Omental fat pad (tissue), 4 donors: Measurements from ENCODE around the gene PCBP3. TPM values are rescaled to one million over a fixed set of nuclear protein-coding genes. Genes with fewer than 3 reads are reported as not detected.

ENCODE experiments used
- ATAC-seq: fragments of 150-250 bp; one replicate; pipeline ENCODE4 v1.9.1; 2016; ENCODE audit warnings: mild to moderate bottlenecking, moderate library complexity; ENCODE audit not compliant: low FRiP score
- DNase-seq: peaks from one replicate; pipeline ENCODE4 v3.0.0-alpha.2; 2019; ENCODE audit warnings: low spot score
- CTCF ChIP-seq, 3 donors: fragments of 450-650 bp; IDR thresholded peaks; one replicate each; pipeline ENCODE4 v1.5.1; 2016 to 2017; ENCODE audit warnings: antibody characterized with exemption in 3 of 3, mild to moderate bottlenecking in 3 of 3, moderate library complexity in 2 of 3
- total RNA-seq, 4 donors: library from RNA; depleted of rRNA; stranded (reverse); fragments of >200 nt; gene quantifications; one replicate each; pipeline ENCODE4 v1.1.0, GENCODE V29; 2016

PCBP3 gene
- 10 to 100 TPM in 3 of 4 donors, 1 to 10 TPM in 1; 1.1 to 26.8 (median 14.8) TPM for total RNA-seq

- no peak for TF ChIP-seq CTCF (IDR thresholded peaks at IDR 0.05)
- ATAC-seq (peak; percentile 83), DNase-seq (peak; percentile 97)
Measured at GRCh38 chr21:45643021-45643980, at the start of gene PCBP3. Gene PCBP3, plus strand, starts transcription at chr21:45643725. Its CDS starts 206,361 bp downstream, at chr21:45850086.

- ATAC-seq: no peak
- no peak for DNase-seq
- TF ChIP-seq CTCF (IDR thresholded peaks at IDR 0.05): no peak
Measured at GRCh38 chr21:45594721-45595489, 48.6 kb upstream of the PCBP3 start.

DNA sequence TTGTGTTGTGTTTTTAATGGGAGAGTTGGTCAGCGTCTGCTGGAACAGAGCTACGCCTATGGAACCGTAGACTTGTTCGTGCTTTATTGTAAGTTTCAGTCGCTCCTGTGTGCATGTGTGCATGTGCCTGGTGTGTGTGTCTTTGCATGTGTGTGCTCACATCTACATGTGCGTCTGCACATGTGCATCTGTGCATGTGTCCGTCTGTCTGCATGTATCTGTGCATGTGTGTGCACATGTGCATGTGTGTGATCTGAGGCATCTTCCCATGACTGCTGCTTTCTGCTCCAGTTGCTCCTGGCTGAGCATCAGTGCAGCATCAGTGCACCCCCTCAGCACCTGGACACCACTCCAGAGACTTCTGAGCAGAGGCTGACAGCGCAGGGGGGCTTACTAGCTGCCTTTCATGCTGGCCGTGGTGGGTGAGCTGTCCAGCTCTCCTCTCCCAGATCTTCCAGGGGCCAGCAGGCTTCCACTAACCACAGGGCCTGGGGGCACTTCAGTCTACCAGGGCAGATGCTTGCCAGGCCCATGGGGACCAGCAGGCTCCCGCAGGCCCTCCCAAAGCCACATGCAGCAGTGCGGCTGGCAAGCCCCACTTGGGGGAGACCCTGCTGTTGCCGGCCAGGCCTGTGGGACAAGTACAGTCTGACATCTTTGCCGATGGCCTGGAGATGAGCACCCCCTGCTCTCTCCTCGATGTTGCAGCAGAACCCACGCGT is 47.8 kb upstream of the PCBP3 start:
- TF ChIP-seq CTCF (IDR thresholded peaks at IDR 0.05): no peak
- ATAC-seq (no peak), DNase-seq (no peak)

DNA sequence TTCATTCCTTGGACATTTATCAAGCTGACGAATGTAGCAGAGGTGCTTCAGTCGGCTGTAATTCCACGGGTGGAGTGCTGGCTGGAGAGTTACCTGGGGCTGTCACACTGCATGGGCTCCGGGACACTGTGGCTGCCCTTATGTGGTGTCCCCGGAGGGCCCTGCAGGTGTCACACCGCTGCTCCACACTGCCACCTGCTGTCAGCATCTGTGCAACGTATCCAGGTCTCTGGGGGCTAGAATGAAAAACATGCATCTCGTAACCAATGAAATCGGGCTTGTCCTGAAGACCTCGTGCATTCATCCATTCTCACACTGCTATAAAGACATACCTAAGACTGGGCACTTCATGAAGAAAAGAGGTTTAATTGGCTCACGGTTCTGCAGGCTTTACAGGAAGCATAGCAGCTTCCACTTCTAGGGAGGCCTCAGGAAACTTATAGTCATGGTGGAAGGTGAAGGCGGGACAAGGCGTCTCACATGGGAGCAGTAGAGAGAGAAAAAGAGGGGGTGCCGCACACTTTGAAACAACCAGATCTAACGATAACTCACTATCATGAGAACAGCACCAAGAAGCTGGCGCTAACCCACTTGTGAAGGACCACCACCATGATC is 46.7 kb upstream of the PCBP3 start:
- ATAC-seq (no peak), DNase-seq (peak; percentile 68)
- no peak for TF ChIP-seq CTCF (IDR thresholded peaks at IDR 0.05)

DNA sequence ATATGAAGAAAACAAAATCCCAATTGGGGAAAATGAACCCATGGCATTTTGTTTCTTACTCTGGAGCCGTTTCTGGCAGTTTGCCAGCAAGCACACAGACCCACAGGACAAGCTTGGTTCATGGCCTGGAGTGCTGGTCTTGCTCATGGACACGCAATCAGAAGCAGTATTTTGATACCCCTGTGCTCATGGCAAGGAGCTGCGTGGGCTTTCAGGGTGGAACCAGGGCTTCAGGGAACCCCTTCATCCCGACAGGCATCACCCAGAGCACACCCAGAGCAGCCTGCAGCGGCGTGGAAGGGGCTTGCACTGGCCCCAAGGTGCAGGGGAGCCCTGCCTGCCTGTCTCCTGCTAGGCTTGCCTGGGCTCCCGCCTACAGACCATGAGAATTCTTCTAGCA is 45.4 kb upstream of the PCBP3 start:
- ATAC-seq: no peak
- peak; percentile 12 for DNase-seq
- no peak for TF ChIP-seq CTCF (IDR thresholded peaks at IDR 0.05)

DNA sequence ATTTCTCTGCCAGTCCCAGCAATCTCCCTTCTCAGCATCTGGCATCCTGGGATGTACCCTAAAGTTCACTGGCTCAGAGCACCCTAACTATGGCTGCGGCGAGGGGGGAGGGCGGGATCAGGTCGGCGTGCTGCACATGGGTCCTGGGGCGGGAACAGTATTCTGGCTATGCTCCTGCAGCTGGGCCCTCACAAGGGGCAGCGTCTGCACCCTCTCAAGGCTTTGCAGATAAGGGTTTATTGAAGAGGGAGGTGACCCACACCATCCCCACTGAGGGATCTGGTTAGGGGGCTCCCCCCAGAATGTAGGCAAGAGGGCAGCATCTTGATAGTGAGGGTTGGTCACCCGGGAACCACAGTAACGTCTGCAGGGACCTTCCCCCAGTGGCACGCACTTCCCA is 44.9 kb upstream of the PCBP3 start:
- DNase-seq (no peak), ATAC-seq (no peak)
- no peak for TF ChIP-seq CTCF (IDR thresholded peaks at IDR 0.05)
